Posterior vena cava (tissue), 2 donors: Measurements from ENCODE around the gene TMEM147. TPM values are rescaled to one million over a fixed set of nuclear protein-coding genes. Genes with fewer than 3 reads are reported as not detected.

Experiments used
- DNase-seq: peaks from one replicate; pipeline ENCODE4 v3.0.0-alpha.2; 2020; ENCODE audit warnings: low spot score
- intact Hi-C, 2 donors: fragments of 100-400 bp; cut with DNase I; formaldehyde crosslinking; loops; one replicate each; pipeline versions ENCODE4 v1.14.1 to v1.14.2; 2022 to 2023
- total RNA-seq, 2 donors: library from RNA; stranded (reverse); fragmentation: NEBNext Ultra II Directional; extraction: Animal tissue kit (Norgen Biotek cat#: 25700); gene quantifications; one replicate each; pipeline ENCODE4 v1.2.1, GENCODE V29; 2021
- donor health status: DM: yes; HTN: yes; CAD: no.
- donor health status: DM: yes; HTN: yes; CAD: no.

Gene TMEM147
- total RNA-seq, 2 donors from 2014 or later: 52.4 to 61.1 TPM

DNA sequence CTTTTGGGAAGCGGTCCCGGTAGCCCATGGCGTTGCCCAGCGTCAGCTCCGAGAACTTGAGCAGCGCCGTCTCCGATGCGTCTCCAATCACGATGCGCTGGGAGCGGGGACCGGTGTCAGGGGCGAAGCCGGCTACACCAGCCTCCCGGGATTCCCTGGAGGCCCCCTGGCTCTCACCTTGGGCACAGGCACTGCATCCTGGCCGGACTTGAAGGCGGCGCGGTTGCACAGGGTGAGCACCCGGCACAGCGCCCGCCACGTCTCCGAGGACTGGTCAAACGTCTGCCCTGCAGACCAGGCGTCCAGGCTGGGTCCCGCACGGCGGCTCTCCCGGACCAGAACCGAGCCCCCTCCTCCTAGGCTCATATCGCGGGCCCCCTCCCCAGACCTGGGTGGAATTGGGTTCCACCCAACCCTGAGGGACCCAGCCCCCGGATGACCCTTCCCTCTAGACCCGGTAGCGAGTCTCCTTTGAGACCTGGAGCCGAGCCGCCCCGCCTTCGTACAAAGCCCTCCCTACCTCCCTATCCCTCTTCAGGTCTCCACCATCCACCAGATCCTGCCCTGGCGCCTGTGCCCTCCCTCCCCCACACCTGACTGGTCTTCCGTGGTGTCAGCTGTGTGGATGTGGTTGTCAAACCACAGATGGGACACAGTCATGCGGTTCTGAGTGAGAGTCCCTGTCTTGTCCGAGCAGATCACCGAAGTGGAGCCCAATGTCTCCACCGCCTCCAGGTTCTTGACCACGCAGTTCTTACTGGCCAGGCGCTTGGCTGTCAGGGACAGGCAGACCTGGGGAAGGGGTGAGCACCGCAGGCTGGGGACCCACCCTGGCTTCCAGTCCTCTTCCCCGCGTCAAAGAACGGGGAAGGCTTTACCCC lies 13.2 kb downstream of the TMEM147 start:
- intact Hi-C loops: loop anchor here in 1 of 2 donors (5.0 kb wide), 1 partner anchor 119 kb away; no protein-coding TSS in a partner anchor
- no peak for DNase-seq

DNA sequence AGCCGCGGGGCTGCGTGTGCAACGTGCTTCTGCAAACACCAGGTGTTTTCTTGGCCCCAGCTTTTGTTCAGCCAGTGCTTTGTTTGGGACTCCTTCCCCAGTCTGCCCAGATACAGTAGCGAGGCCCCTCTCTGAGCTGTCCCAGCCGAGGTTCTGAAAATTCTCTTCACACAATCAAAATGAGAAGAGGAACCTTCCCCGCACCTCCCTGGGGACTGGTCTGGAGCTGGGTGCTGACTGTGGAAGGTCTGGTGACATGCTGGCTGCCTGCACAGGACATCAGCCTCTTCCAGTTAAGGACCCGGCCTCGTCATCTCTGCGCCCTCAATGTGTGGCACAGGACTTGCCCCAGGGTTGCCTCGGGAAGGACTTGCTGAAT lies 13.8 kb downstream of the TMEM147 start:
- no peak for DNase-seq
- intact Hi-C loops: loop anchor here in 1 of 2 donors (5.0 kb wide), 1 partner anchor 118 kb away; no protein-coding TSS in a partner anchor

GRCh38 chr19:35559781-35560180 lies 14.4 kb downstream of the TMEM147 start:
- intact Hi-C loops: loop anchor here in 1 of 2 donors (5.0 kb wide), 1 partner anchor 118 kb away; no protein-coding TSS in a partner anchor
- DNase-seq: no peak

DNA sequence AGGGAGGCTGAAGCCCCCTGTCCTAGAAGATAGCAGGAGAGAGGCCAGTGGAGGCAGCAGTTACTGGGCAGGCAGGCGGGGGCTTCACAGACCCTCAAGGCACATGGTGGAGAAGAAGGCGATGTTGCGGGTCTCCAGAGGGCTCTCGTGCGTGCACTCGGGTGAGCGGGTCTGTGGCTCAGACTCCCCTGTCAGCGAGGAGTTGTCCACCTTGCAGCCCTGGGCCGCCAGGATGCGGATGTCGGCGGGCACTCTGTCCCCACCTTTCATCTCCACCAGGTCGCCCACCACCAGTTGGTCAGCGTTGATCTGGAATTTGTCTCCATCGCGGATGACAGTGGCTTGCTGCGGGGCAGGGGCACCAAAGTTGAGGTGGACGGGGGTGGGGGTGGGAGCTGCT lies 14.8 kb downstream of the TMEM147 start:
- intact Hi-C loops: no loop called here
- peak; percentile 28 for DNase-seq

- intact Hi-C loops: no loop called here
- peak; percentile 15 for DNase-seq
Observed at GRCh38 chr19:35560677-35561076, 15.3 kb downstream of the TMEM147 start.

GRCh38 chr19:35561436-35561835 lies 16.0 kb downstream of the TMEM147 start:
- intact Hi-C loops: no loop called here
- no peak for DNase-seq

DNA sequence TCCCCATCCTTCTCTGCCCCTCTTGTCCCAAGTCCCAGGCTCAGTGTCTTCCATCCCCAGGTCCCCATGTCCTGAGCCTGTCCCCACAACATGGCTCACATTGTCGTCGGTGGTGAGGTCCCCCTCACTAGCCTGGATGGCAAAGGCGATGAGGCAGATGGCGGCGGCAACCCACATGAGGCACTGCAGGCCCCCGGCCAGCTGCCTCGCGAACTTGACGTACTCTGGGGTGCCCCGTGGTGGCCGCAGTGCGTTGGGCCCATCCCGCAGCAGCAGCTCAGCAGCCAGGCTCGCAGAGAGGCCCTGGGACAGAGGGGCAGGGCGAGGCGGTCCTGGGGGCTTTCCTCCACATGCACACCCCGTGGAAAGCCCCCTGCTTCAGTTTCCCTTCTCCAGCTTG lies 16.9 kb downstream of the TMEM147 start:
- no peak for DNase-seq
- intact Hi-C loops: no loop called here

DNA sequence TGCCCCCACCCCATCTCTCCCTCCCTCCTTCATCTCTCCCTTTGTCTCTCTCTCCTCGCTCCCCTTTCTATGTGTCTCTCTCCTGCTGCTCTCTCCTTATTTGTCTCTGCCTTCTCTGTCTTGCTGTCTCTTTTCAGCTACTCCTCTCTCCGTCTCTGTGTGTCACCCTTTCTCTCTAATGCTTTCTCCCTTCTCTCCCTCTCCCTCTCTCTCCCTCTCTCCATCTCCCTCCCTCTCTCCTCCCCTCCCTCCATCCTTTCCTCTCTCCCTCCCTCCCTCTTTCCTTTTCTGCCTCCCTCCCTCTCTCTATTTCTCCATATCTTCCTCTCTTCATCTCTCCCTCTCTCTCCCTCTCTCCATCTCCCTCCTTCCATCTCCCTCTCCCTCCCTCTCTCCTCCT lies 17.4 kb downstream of the TMEM147 start:
- intact Hi-C loops: no loop called here
- no peak for DNase-seq

GRCh38 chr19:35563207-35563829 lies 17.9 kb downstream of the TMEM147 start, which contains the start of gene ATP4A:
TSS of gene ATP4A (minus strand) at chr19:35563658. CDS start at chr19:35563629, 29 bp downstream.
- intact Hi-C loops: no loop called here
- DNase-seq: no peak

DNA sequence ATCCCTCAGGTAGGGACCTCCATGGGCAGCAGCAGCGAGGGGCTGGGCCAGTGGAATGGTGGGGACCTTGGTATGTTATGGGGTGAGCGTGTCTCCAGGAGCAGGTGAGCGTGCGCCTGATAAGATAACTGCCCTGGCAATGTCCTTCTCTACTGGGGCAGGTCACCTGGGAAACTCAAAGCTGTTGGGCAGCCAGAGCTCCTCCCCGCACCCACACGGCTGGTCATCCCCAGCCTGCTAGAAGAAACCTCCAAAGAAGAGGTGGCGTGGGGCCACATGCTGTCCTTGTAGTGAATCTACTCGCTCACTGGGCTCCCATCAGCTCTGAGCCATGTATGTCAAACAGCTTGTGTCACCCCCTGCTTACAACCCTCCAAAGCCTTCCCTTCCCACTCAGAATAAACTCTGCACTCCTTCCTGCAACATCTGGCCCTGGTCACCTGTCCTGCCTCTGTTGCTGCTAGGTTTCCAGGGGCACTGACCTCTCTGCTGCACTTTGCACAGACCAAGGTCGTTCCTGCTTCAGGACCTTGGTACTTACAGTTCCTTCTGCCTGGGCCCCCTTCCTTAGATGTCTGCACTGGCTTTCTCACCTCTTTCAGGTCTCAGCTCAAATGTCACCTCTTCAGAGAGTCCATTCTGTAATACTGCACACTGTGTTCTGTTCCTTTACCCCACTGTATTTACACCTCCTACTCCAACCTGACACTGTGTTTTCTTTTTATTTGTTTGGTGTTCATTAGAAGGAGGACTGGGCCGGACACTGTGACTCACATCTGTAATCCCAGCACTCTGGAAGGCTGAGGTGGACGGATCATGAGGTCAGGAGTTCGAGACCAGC lies 19.8 kb downstream of the TMEM147 start:
- intact Hi-C loops: no loop called here
- no peak for DNase-seq

DNA sequence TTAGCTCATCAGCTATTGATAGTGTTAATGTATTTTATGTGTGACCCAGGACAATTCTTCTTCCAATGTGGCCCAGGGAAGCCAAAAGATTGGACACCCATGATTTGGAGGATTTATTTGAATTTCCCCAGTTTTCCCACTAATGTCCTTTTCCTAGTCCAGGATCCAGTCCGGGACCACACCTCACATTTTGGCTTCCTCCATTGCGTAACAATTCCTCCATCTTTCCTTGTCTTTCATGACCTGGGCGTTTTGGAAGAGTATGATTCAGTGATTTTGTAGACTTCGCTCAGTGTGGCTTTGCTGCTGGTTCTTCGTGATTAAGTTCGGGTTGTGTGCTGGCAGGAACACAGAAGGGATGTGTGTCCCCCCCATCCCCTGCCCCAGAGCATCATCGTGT lies 21.3 kb downstream of the TMEM147 start:
- intact Hi-C loops: no loop called here
- DNase-seq: no peak

- peak; percentile 41 for DNase-seq
- intact Hi-C loops: no loop called here
Observed at GRCh38 chr19:35569281-35569781, 23.9 kb downstream of the TMEM147 start.

GRCh38 chr19:35571406-35571965 lies 26.1 kb downstream of the TMEM147 start:
- DNase-seq: no peak

DNA sequence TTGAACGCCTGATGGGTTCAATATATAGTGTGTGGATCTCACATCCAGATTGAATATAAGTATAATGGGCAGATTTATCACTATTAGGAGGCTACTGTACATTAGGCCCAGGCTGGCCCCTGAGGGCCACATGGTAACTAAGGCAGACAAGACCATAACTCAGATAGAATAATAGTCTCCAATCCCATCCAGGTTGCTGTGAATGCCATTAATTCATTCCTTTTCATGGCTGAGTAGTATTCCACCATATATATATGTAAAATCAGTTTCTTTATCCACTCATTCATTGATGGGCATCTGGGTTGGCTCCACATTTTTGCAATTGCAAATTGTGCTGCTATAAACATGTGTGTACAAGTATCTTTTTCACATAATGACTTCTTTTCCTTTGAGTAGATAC lies 32.5 kb downstream of the TMEM147 start:
- DNase-seq: no peak
- intact Hi-C loops: no loop called here

More at GRCh38 chr19:35571406-35571965, 26.1 kb downstream of the TMEM147 start:
- intact Hi-C loops: no loop called here

- intact Hi-C loops: no loop called here
- DNase-seq: no peak
Observed at GRCh38 chr19:35578707-35579106, 33.3 kb downstream of the TMEM147 start.

DNA sequence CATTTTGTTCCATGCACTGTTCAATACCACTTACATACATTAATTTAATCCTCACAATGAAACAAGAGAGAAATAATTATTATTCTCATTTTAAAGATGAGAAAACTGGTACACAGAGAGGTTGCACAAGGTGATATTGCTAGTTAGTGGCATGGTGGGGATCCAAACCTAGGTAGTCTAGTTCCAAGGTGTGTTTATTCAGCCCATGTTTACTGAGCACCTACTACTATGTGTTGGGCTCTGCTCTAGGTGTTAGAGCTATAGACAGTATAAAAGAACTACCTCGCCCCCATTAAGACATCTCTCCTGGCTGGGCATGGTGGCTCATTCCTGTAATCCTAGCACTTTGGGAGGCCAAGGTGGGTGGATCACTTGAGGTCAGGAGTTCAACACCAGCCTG lies 37.3 kb downstream of the TMEM147 start:
- DNase-seq: no peak
- intact Hi-C loops: no loop called here

GRCh38 chr19:35585848-35586247 lies 40.4 kb downstream of the TMEM147 start, which contains the start of gene PMIS2:
TSS of gene PMIS2 (plus strand) at chr19:35586173. CDS start at chr19:35586260, 87 bp downstream.
- intact Hi-C loops: no loop called here
- DNase-seq: no peak

GRCh38 chr19:35587321-35587720 lies 41.9 kb downstream of the TMEM147 start:
- intact Hi-C loops: no loop called here
- no peak for DNase-seq

DNA sequence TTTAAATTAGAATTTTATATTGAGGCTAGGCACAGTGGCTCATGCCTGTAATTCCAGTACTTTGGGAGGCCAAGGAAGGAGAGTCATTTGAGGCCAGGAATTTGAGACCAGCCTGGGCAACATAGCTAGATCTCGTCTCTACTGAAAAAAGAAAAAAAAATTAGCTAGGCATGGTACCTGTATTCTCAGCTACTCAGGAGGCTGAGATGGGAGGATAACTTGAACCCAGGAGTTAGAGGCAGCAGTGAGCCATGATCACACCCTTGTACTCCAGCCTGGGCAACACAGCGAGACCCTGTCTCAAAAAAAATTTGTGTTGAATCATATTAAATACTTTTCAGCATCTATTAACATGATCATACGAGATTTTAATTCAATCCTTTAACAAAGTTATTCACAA lies 45.4 kb downstream of the TMEM147 start:
- DNase-seq: no peak
- intact Hi-C loops: no loop called here
